NCI-H146 treated with DMSO at 0.1 percent for 48 hours (cell line): ENCODE data around the gene ST3GAL2.
"Not testable (repeated sequence)": the region's sequence is repeated elsewhere in the genome, so short reads cannot be mapped to it uniquely, and the experiment has no call there.

Source experiments
- DNase-seq: peaks from one replicate; lab custom pipeline; 2025; ENCODE audit not compliant: unreplicated experiment; lab: John Stamatoyannopoulos, UW

The ST3GAL2 gene

GRCh38 chr16:70391881-70392481, 46.9 kb downstream of the ST3GAL2 start:
- no peak for DNase-seq

DNA sequence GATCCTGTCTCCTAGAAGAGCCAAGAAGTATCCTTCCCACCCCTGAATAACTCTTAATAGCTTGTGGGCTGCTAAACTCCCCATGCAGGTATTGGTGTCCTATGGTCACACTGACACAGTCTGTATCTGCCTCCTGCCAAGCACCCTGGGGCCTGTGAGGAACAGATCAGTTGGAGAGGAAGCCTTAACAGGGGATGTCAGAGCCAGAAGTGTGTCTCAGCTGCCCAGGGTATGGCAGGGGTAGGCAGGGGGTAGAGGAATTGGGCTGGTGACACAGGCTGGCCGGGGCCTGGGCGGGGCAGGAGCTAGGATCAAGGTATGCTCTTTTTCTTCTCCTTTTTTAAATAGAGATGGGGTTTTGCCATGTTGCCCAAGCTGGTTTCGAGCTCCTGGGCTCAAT, 47.5 kb downstream of the ST3GAL2 start:
- no peak for DNase-seq

DNA sequence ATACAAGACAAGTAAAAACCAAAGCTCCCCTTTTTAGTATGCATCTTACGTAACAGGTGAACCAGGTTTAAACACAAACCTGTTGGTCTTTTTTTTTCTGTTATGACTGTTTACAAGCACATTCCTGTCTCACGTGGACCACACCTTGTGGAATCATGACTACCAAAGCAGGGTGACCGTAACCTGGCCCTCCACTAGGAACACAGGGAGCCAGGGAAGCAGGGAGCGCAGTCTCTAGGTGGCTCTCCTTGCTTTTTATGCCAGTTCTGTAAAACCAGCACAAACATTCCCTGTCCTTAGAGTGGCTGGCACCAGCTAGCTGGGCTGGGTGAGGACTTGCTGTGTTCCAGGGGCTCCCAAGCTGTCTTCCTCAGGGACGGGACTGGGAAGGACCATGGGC, 48.1 kb downstream of the ST3GAL2 start:
- DNase-seq: no peak

DNA sequence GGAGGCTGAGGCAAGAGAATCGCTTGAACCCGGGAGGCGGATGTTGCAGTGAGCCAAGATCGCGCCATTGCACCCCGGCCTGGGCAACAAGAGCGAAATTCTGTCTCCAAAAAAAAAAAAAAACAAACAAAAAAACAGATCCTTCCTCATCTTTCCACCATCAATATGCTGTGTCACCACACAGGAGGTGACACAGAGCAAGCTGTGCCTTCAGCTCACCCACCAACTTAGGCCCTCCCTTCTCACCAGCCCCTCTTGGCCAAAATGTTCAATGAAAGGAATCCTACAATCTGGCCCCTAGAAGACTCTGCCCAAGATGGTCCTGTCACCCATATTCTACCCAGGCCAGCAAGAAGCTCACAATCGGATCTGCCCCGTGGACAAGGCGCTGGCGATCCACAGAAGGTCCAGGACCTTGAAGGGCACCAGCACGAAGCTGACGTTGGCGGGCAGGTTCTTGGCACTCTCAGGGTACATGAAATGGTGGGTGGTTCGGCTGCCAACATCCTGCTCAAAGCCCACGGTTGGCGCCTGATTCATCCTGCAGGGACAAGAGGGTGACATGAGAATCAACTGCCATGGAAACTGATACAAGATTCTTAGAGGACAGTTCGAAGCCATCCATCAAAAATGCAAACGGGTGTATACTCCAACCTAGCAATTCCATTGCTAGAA, 50.8 kb downstream of the ST3GAL2 start:
- DNase-seq: no peak

DNA sequence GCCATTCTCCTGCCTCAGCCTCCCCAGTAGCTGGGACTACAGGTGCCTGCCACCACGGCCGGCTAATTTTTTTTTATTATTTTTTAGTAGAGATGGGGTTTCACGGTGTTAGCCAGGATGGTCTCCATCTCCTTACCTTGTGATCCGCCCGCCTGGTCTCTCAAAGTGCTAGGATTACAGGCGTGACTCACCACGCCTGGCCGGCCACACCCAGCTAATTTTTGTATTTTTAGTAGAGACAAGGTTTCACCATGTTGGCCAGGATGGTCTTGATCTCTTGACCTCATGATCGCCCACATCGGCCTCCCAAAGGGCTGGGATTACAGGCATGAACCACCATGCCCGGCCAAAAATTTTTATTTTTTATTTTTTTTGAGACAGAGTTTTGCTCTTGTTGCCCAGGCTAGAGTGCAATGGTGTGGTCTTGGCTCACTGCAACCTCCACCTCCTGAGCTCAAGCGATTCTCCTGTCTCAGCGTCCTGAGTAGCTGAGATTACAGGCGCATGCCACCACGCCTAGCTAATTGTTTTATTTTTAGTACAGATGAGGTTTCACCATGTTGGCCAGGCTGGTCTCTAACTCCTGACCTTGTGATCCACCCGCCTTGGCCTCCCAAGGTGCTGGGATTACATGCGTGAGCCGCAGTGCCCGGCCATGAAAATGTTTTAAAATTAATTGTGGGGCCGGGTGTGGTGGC, 52.5 kb downstream of the ST3GAL2 start:
- DNase-seq: not testable (repeated sequence)

DNA sequence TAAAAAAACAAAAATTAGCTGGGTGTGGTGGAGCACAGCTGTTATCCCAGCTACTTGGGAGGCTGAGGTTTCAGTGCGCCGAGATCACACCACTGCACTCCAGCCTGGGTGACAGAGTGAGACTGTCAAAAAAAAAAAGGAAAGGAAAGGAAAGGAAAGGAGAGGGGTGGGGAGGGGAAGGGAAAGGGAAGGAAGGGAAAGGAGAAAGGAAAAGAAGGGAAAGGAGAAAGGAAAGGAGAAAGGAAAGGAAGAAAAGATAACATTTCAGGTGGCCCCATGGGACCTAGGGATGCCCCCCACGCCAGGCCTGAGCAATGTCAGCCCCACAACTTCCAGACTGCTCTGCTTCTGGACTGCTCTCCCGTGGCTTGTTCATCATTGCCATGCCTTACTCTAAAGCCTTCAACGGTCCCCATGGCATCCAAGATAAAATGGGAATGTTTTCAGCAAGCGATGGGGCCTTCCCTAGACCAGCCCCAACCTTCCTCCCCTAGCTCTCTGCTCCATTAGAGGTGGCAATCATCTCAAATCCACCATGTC, 55.4 kb downstream of the ST3GAL2 start:
- DNase-seq: no peak

DNA sequence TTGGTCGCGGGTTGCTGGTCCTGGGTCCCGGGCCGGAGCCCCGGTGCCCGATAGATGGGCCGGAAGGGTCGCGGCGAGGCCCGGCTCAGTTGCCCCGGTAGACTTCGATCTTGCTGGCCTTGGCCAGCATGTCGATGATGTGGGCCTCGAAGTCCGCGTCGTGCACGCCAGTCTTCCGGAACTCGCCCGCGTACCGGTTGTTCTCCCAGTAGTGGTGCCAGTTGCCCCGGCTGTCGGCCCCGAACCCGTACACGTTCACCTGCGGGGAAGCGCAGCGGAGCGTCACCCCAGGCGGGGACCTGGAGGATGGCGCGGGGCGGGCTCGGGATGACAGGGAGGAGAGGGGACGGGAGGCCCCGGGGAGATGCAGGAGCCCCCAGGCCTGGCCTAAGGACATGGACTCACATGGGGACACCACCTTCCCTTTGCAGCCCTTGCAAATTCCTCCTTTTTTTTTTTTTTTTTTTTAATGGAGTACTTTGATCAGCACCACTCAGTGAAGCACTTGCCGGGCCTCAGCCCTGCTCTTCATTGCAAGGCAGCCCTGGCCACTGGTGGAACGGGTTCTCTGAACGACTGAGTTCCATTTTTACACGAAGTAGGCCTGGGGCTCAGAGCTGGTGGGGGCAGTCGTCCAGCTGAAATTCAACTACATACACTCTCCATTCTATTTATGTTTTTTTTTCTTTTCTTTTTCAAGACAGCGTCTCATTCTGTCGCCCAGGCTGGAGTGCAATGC, 57.1 kb downstream of the ST3GAL2 start:
- DNase-seq: no peak

DNA sequence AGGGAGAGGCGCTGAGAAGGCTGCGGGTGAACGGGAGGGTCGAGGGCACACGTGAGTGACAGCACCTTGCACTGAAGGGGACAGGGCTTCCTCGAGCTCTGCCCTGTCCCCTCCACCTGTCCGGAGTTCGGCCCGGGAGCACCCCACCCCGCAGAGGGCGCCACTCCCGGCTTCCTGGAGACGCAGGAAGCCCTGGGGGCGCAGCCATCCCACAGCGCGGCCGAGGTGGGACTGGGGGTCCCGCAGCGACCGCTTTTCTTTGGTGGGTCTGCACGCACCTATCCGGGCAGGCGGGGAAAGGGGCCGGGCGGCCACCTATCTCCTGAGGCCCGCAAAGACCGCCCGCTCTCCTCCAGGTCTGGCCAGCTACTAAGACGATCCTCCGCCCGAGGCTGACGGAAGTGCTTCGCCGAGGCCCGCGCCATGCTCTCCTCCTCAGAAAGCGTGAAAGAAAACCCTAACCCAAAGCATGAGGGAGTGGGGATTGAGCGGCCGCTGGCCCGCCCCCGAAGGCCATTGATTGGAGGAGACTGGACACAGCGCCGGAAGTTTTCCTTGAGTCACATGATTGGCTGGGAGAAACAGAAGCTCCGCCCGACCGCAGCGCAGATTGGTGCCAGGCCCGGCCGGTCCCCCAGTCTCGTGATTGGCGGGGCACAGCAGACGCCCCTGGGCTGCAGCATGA, 57.8 kb downstream of the ST3GAL2 start:
- DNase-seq: peak; percentile 93

GRCh38 chr16:70380248-70380918, 58.5 kb downstream of the ST3GAL2 start:
- peak; percentile 20 for DNase-seq

DNA sequence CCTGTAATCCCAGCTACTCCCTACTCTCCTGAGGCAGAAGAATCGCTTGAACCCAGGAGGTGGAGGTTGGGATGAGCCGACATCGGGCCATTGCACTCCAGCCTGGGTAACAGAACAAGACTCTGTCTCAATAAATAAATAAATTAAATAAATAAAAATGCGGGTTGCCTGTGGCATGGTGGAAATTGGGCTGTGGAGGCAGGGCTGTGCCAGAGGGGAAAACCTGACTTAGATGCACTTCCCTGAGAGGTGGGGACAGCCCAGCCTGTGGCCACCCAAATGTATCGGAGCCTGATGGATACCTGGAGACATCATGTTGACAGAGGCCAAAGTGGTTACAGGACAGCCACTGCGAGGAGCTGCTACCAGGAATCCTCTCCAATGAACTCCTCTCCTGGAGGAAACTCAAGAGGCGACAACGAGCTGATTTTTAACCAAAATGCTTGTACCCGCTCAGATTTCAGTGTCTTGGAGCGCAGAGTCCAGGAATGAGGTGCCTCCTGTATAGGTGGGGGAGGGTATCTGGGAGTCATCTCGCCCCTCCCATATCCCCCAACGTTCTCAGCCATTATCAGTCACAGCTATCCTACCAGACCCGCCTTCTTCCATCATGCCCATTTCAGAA, 59.9 kb downstream of the ST3GAL2 start:
- DNase-seq: no peak

GRCh38 chr16:70377782-70378181, 61.1 kb downstream of the ST3GAL2 start:
- no peak for DNase-seq

DNA sequence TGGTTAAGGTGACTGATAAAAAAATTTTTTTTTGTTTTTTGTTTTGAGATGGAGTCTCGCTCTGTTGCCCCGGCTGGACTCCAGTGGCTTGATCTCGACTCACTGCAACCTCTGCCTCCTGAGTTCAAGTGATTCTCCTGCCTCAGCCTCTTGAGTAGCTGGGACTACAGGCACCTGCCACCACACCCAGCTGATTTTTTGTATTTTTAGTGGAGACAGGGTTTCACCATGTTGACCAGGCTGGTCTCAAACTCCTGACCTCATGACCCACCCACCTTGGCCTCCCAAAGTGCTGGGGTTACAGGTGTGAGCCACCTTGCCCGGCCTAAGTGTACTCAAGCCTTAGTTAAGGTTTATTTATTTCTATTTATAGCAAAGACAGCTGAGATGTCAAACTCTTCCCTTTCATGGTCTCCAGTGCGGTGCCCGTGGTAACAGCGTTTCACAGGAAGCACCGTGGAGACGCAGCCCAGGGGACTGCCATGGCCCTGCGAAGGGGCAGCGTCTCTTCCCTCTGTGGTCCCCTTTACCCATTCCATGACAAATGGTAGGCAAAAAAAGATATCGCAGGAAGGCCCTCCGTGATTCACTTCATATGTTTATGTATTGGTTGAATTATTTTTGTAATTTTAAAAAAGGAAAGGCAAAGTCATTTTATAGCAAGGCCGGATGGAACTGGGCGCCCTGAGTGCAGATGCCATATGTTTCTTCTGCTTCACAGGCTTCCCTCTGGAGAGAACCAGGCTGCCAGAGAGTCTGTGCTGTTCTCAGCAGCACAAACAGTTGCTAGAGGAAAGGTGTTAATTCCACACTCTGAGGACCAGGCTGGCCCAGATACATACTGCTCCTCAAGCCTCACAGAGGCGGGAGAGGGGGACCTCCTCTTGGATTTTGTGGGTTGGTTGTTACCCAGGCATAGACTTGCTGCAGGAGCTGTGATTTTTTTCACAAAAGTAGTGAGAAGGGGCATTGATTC, 63.0 kb downstream of the ST3GAL2 start:
- DNase-seq: no peak

DNA sequence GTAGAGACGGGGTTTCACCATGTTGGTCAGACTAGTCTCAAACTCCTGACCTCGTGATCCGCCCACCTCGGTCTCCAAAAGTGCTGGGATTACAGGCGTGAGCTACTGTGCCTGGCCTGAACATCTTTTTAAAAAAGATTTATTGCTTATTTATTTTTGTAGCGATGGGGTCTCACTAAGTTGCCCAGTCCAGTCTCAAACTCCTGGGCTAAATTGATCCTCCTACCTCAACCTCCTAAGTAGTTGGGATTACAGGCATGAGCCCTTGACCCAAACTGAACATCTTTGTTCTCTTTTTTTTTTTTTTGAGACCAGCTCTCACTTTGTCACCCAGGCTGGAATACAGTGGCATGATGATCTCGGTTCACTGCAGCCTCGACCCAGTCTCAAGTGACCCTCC, 64.7 kb downstream of the ST3GAL2 start:
- no peak for DNase-seq

DNA sequence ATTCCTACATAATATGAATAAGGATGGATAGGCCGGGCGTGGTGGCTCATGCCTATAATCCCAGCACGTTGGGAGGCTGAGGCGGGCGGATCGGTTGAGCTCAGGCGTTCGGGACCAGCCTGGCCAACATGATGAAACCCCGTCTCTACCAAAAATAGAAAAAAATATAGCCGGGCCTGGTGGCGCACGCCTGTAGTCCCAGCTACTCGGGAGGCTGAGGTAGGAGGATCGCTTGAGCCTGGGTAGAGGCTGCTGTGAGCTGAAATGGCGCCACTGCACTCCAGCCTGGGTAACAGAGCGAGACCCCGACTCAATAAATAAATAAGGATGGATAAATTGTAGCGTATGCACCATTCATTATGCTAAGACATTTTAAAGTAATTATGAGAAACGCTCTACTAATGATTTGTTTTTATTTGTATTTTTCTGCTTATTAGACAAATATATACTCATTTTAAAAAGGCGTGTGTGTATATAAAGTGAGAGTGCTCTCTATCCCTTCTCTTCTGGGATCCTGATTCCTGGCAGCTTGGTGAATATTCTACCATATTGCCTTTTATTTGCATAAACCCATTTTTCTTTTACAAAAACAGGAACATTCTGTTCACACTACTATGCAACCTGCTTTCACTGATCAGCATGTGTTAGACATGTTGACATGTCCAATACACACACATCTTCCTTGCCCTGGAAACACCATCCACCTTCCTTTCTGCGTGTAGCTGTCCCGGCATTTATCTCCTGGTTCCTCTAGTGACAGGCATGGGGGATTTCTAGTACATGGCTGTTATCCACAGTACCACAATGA, 65.8 kb downstream of the ST3GAL2 start:
- DNase-seq: no peak

- DNase-seq: no peak
Observed at GRCh38 chr16:70370924-70371323, 68.0 kb downstream of the ST3GAL2 start.

GRCh38 chr16:70370145-70370544, 68.8 kb downstream of the ST3GAL2 start:
- not testable (repeated sequence) for DNase-seq

- no peak for DNase-seq
Observed at GRCh38 chr16:70364399-70364798, 74.5 kb downstream of the ST3GAL2 start.

GRCh38 chr16:70359552-70359951, 79.3 kb downstream of the ST3GAL2 start:
- no peak for DNase-seq
